ENCODE measurements around the gene RTL9.
"Not testable (repeated sequence)": the region's sequence is repeated elsewhere in the genome, so short reads cannot be mapped to it uniquely, and the experiment has no call there.

The RTL9 gene

GRCh38 chrX:110404376-110404775, 45.7 kb downstream of the RTL9 start:
- no peak overlapping the region for H3K4me3 ChIP-seq (ENCODE audit: low read depth, low read length)
- no peak overlapping the region for H2AFZ ChIP-seq (ENCODE audit: low read length, unreplicated experiment)
- H3K4me1 ChIP-seq (ENCODE audit: control insufficient read depth, insufficient read depth, low read length, unreplicated experiment): peaks cover 14% of the 10 kb centered on the region
- no peaks in the 10 kb centered on the region for H3K36me3 ChIP-seq (ENCODE audit: insufficient read depth, low read length)
- H3K79me2 ChIP-seq (ENCODE audit: control insufficient read depth, insufficient read depth, low read length, unreplicated experiment): no peaks in the 10 kb centered on the region
- no peak overlapping the region for H3K27ac ChIP-seq (ENCODE audit: low read depth, low read length)
- H3K27me3 ChIP-seq (ENCODE audit: insufficient read depth, low read length): no peaks in the 10 kb centered on the region

- not testable (repeated sequence) for H3K27ac ChIP-seq (ENCODE audit: low read depth, low read length); H3K27me3 ChIP-seq (ENCODE audit: insufficient read depth, low read length); H3K79me2 ChIP-seq (ENCODE audit: control insufficient read depth, insufficient read depth, low read length, unreplicated experiment); H2AFZ ChIP-seq (ENCODE audit: low read length, unreplicated experiment); H3K4me3 ChIP-seq (ENCODE audit: low read depth, low read length); H3K36me3 ChIP-seq (ENCODE audit: insufficient read depth, low read length)
- peaks cover 24% of the 10 kb centered on the region for H3K4me1 ChIP-seq (ENCODE audit: control insufficient read depth, insufficient read depth, low read length, unreplicated experiment)
Observed at GRCh38 chrX:110406250-110406649, 47.6 kb downstream of the RTL9 start.

GRCh38 chrX:110406822-110407221, 48.2 kb downstream of the RTL9 start:
- peaks cover 24% of the 10 kb centered on the region for H3K4me1 ChIP-seq (ENCODE audit: control insufficient read depth, insufficient read depth, low read length, unreplicated experiment)
- no peaks in the 10 kb centered on the region for H3K79me2 ChIP-seq (ENCODE audit: control insufficient read depth, insufficient read depth, low read length, unreplicated experiment)
- no peaks in the 10 kb centered on the region for H3K27me3 ChIP-seq (ENCODE audit: insufficient read depth, low read length)
- no peak overlapping the region for H3K4me3 ChIP-seq (ENCODE audit: low read depth, low read length)
- H3K36me3 ChIP-seq (ENCODE audit: insufficient read depth, low read length): no peaks in the 10 kb centered on the region
- H2AFZ ChIP-seq (ENCODE audit: low read length, unreplicated experiment): no peak overlapping the region
- no peak overlapping the region for H3K27ac ChIP-seq (ENCODE audit: low read depth, low read length)

- Histone ChIP-seq H3K27ac (ENCODE audit: low read depth, low read length) (0 out of 2 replicates have a peak overlapping the region, but pooled peaks have one; percentile 0), H2AFZ (ENCODE audit: low read length, unreplicated experiment) (no peak overlapping the region), H3K4me3 (ENCODE audit: low read depth, low read length) (no peak overlapping the region), H3K36me3 (ENCODE audit: insufficient read depth, low read length) (no peaks in the 10 kb centered on the region), H3K79me2 (ENCODE audit: control insufficient read depth, insufficient read depth, low read length, unreplicated experiment) (no peaks in the 10 kb centered on the region), H3K4me1 (ENCODE audit: control insufficient read depth, insufficient read depth, low read length, unreplicated experiment) (peaks cover 15% of the 10 kb centered on the region), H3K27me3 (ENCODE audit: insufficient read depth, low read length) (no peaks in the 10 kb centered on the region)
Observed at GRCh38 chrX:110407910-110408545, 49.4 kb downstream of the RTL9 start.

All from ACC112 (cell line).